HepG2 (cell line): Measurements from ENCODE around the gene SLC22A23. TPM values are rescaled to one million over a fixed set of nuclear protein-coding genes. Genes with fewer than 3 reads are reported as not detected.

Experiments used
- BCL3 ChIP-seq: sonication (generic); formaldehyde crosslinking; IDR thresholded peaks from 2 replicates; pipeline ENCODE4 v1.5.1; 2020; ENCODE audit warnings: mild to moderate bottlenecking, missing genetic modification reagents, moderate library complexity
- ESRRA ChIP-seq: sonication (generic); formaldehyde crosslinking; IDR thresholded peaks from 2 replicates; pipeline ENCODE4 v1.5.1; 2020; ENCODE audit warnings: mild to moderate bottlenecking, low read depth, missing genetic modification reagents
- FOXM1 ChIP-seq: sonication (generic); formaldehyde crosslinking; IDR thresholded peaks from 2 replicates; pipeline ENCODE4 v1.5.0; 2020; ENCODE audit warnings: missing genetic modification reagents
- HDAC1 ChIP-seq: sonication (generic); formaldehyde crosslinking; IDR thresholded peaks from 2 replicates; pipeline ENCODE4 v1.5.1; 2020; ENCODE audit warnings: mild to moderate bottlenecking, missing genetic modification reagents
- HOXA3 ChIP-seq: sonication (generic); formaldehyde crosslinking; IDR thresholded peaks from 2 replicates; pipeline ENCODE4 v1.5.0; 2020; ENCODE audit warnings: missing genetic modification reagents
- KDM1A ChIP-seq: IDR thresholded peaks from 2 replicates; pipeline ENCODE4 v1.6.1; 2016; ENCODE audit warnings: missing compliant biosample characterization
- KDM4B ChIP-seq: sonication (generic); formaldehyde crosslinking; IDR thresholded peaks from 2 replicates; pipeline ENCODE4 v1.4.0; 2020; ENCODE audit warnings: missing genetic modification reagents
- NCOA1 ChIP-seq: sonication (generic); formaldehyde crosslinking; IDR thresholded peaks from 2 replicates; pipeline ENCODE4 v1.9.0; 2021; ENCODE audit warnings: missing genetic modification reagents
- POLR2G ChIP-seq: fragments of 200-400 bp; formaldehyde crosslinking; IDR thresholded peaks from 2 replicates; pipeline ENCODE4 v1.6.1; 2018; ENCODE audit warnings: mild to moderate bottlenecking, low read depth, low read length, moderate library complexity
- RXRA ChIP-seq: sonication (generic); formaldehyde crosslinking; IDR thresholded peaks from 2 replicates; pipeline ENCODE4 v1.5.1; 2020; ENCODE audit warnings: missing genetic modification reagents
- SALL1 ChIP-seq: sonication (generic); formaldehyde crosslinking; IDR thresholded peaks from 2 replicates; pipeline ENCODE4 v1.8.0; 2022; ENCODE audit warnings: mild to moderate bottlenecking, missing genetic modification reagents
- SNAPC5 ChIP-seq: sonication (generic); formaldehyde crosslinking; IDR thresholded peaks from 2 replicates; pipeline ENCODE4 v1.8.1; 2023; ENCODE audit warnings: mild to moderate bottlenecking, missing genetic modification reagents, borderline replicate concordance
- YEATS2 ChIP-seq: sonication (generic); formaldehyde crosslinking; IDR thresholded peaks from 2 replicates; pipeline ENCODE4 v1.4.0; 2020; ENCODE audit warnings: missing genetic modification reagents, borderline replicate concordance
- ZFP36L2 ChIP-seq: sonication (generic); formaldehyde crosslinking; IDR thresholded peaks from 2 replicates; pipeline ENCODE4 v1.4.0; 2020; ENCODE audit warnings: missing genetic modification reagents
- ZFX ChIP-seq: sonication (generic); formaldehyde crosslinking; IDR thresholded peaks from 2 replicates; pipeline ENCODE4 v1.4.0; 2020; ENCODE audit warnings: mild to moderate bottlenecking, low read depth, missing genetic modification reagents, moderate library complexity
- ZNF253 ChIP-seq: sonication (generic); formaldehyde crosslinking; IDR thresholded peaks from 2 replicates; pipeline ENCODE4 v1.8.0; 2022; ENCODE audit warnings: mild to moderate bottlenecking, missing genetic modification reagents, borderline replicate concordance
- ZNF280D ChIP-seq: sonication (generic); formaldehyde crosslinking; IDR thresholded peaks from 2 replicates; pipeline ENCODE4 v1.5.1; 2020; ENCODE audit warnings: mild to moderate bottlenecking, missing genetic modification reagents
- ZNF510 ChIP-seq: sonication (generic); formaldehyde crosslinking; IDR thresholded peaks from 2 replicates; pipeline ENCODE4 v1.4.0; 2020; ENCODE audit warnings: low read depth, mild to moderate bottlenecking, missing genetic modification reagents
- ZNF562 ChIP-seq: sonication (generic); formaldehyde crosslinking; IDR thresholded peaks from 2 replicates; pipeline ENCODE4 v1.8.0; 2022; ENCODE audit warnings: missing genetic modification reagents, borderline replicate concordance
- ZNF577 ChIP-seq: sonication (generic); formaldehyde crosslinking; IDR thresholded peaks from 2 replicates; pipeline ENCODE4 v1.4.0; 2020; ENCODE audit warnings: mild to moderate bottlenecking, low read depth, missing genetic modification reagents, borderline replicate concordance
- polyA plus RNA-seq, 8 experiments: library from polyadenylated mRNA; depleted of rRNA in 3 of 8; stranded (reverse) in 7 of 8; unstranded in 1 of 8; fragments of >200 nt; fragmentation: Illumina TruSeq in 4 of 8; extraction: Trizol in 4 of 8; gene quantifications; 2 replicates each; pipeline versions ENCODE4 v1.2.1 to v1.2.3, GENCODE V29; 2011 to 2016; ENCODE audit warnings: low read depth in 4 of 8, missing spikeins in 1 of 8, mixed read lengths in 1 of 8; ENCODE audit not compliant: insufficient read depth in 1 of 8
- total RNA-seq, 5 experiments: library from RNA; depleted of rRNA; stranded (reverse); fragments of >200 nt; fragmentation: Illumina TruSeq; extraction: Trizol; gene quantifications; 2 replicates each; pipeline ENCODE4 v1.2.3, GENCODE V29; 2016; ENCODE audit warnings: low read depth in 1 of 5
- TF ChIP-seq, protein P1 (sequence below): sonication (generic); formaldehyde crosslinking; IDR thresholded peaks from 2 replicates; pipeline ENCODE4 v1.5.1; 2020; ENCODE audit warnings: missing genetic modification reagents, mild to moderate bottlenecking, borderline replicate concordance
- TF ChIP-seq, protein P2 (sequence below): sonication (generic); formaldehyde crosslinking; IDR thresholded peaks from 2 replicates; pipeline ENCODE4 v1.8.0; 2022; ENCODE audit warnings: missing genetic modification reagents, mild to moderate bottlenecking, inconsistent platforms, borderline replicate concordance
- TF ChIP-seq, protein P3 (sequence below): sonication (generic); formaldehyde crosslinking; IDR thresholded peaks from 2 replicates; pipeline ENCODE4 v1.5.0; 2020; ENCODE audit warnings: missing genetic modification reagents

SLC22A23 gene
- total and polyA plus RNA-seq, 2 of the 13 experiments (the other 11 are each of a cell fraction or from before 2014, with no cell fraction given), result 11.8 to 17.5 TPM

GRCh38 chr6:3245216-3245615, 211.6 kb downstream of the SLC22A23 start (continued):
- TF ChIP-seq ZNF280D (no peak), ZNF562 (no peak), ZNF510 (no peak), FOXM1 (CRISPR knock-in tag) (no peak), KDM4B (no peak), YEATS2 (CRISPR knock-in tag) (no peak), RXRA (CRISPR knock-in tag) (no peak), SNAPC5 (CRISPR knock-in tag) (no peak), BCL3 (CRISPR knock-in tag) (no peak), ZFX (no peak), ZNF253 (CRISPR knock-in tag) (no peak), HDAC1 (no peak), NCOA1 (no peak), SALL1 (CRISPR knock-in tag) (peak; percentile 56), ESRRA (CRISPR knock-in tag) (no peak), ZFP36L2 (no peak), POLR2G (no peak), HOXA3 (no peak), ZNF577 (CRISPR knock-in tag) (no peak), KDM1A (no peak)
- TF ChIP-seq, protein P1, sequence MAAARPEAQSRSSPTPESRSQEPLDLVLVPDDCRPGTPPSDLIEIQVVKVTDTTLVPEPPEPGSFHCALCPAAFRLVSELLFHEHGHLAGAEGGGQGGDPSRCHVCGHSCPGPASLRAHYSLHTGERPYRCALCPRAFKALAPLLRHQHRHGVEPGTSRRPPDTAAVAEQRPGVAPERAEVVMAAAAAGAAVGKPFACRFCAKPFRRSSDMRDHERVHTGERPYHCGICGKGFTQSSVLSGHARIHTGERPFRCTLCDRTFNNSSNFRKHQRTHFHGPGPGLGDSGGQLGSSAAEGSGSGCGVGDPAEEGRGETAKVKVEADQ (CRISPR knock-in tag), result no peak
- TF ChIP-seq, protein P2, sequence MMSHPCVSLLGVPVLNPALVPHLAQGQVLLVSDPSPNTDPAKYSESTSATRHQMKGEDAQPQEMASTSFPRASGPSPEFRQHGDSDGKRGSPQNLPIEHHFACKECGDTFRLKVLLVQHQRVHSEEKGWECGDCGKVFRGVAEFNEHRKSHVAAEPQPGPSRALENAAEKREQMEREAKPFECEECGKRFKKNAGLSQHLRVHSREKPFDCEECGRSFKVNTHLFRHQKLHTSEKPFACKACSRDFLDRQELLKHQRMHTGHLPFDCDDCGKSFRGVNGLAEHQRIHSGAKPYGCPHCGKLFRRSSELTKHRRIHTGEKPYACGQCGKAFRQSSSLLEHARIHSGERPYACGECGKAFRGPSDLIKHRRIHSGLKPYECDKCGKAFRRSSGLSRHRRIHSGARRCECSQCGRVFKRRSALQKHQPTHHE, result no peak
- TF ChIP-seq, protein P3, sequence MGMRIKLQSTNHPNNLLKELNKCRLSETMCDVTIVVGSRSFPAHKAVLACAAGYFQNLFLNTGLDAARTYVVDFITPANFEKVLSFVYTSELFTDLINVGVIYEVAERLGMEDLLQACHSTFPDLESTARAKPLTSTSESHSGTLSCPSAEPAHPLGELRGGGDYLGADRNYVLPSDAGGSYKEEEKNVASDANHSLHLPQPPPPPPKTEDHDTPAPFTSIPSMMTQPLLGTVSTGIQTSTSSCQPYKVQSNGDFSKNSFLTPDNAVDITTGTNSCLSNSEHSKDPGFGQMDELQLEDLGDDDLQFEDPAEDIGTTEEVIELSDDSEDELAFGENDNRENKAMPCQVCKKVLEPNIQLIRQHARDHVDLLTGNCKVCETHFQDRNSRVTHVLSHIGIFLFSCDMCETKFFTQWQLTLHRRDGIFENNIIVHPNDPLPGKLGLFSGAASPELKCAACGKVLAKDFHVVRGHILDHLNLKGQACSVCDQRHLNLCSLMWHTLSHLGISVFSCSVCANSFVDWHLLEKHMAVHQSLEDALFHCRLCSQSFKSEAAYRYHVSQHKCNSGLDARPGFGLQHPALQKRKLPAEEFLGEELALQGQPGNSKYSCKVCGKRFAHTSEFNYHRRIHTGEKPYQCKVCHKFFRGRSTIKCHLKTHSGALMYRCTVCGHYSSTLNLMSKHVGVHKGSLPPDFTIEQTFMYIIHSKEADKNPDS (CRISPR knock-in tag), result no peak
